ENCODE measurements around the gene CACNG3. TPM values are rescaled to one million over a fixed set of nuclear protein-coding genes. Genes with fewer than 3 reads are reported as not detected.

The CACNG3 gene
- total and polyA plus RNA-seq, 2 of the 4 experiments (the other 2 are of a cell fraction), result not detected

DNA sequence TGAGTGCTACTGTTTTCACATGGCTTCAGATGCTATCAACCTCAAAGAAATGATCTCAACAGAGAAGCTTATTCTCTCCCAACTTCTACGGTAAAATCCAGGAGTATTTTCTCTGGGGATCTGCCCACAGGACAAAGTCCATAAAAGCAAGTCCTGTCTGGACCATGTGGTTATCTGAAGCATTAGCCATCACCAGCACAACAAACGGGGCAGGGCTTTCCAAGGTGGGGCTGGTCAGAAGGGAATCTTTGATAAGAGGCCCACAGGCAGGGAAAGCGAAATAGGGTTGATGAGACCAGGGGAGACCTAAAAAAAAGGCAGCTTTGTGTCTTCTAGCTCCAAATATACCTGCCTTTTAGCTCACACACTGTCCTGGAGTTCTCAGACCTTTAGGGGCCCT, 38.7 kb upstream of the CACNG3 start:
- Histone ChIP-seq H3K79me1 (ENCODE audit: low read depth in 1 of 2, low read length in 2 of 2) (no peaks in the 10 kb centered on the region), H2BK5ac (ENCODE audit: low read depth, low read length, poor library complexity, severe bottlenecking) (no peak overlapping the region), H3K27me3 (ENCODE audit: control insufficient read depth, insufficient read depth, low read length) (no peaks in the 10 kb centered on the region), H4K20me1 (ENCODE audit: insufficient read depth, low read length) (no peaks in the 10 kb centered on the region), H4K91ac (ENCODE audit: insufficient read depth, low read depth, low read length) (no peak overlapping the region), H3K14ac (replicated peaks; ENCODE audit: low read depth, low read length) (no peak overlapping the region), H2BK20ac (ENCODE audit: low read depth, low read length) (no peak overlapping the region), H3K18ac (ENCODE audit: low read depth, low read length) (no peak overlapping the region), H4K8ac (ENCODE audit: low read depth in 2 of 2, low read length in 2 of 2) (no peak overlapping the region), H3K4ac (ENCODE audit: low read depth, low read length) (no peak overlapping the region), H4K5ac (ENCODE audit: low read depth, low read length) (no peak overlapping the region), H3K4me1 (ENCODE audit: control insufficient read depth, insufficient read depth, low read length) (no peaks in the 10 kb centered on the region), H2BK15ac (ENCODE audit: low read depth, low read length) (no peak overlapping the region), H3K23ac (ENCODE audit: low read depth, low read length) (no peak overlapping the region), H2BK120ac (ENCODE audit: low read depth, low read length) (no peak overlapping the region), H3K27ac (ENCODE audit: insufficient read depth, low read length) (no peak overlapping the region), H3K9ac (ENCODE audit: low read depth, low read length) (no peak overlapping the region), H3K4me3 (ENCODE audit: insufficient read depth, low read depth, low read length) (no peak overlapping the region), H3K4me2 (ENCODE audit: low read depth, low read length) (no peak overlapping the region), H2AK5ac (ENCODE audit: low read depth, low read length) (no peak overlapping the region), H2AK9ac (replicated peaks; ENCODE audit: low read depth, low read length, poor library complexity) (no peak overlapping the region), H3K9me1 (ENCODE audit: insufficient read depth, low read length) (no peaks in the 10 kb centered on the region), H3K36me3 (ENCODE audit: control insufficient read depth, insufficient read depth, low read length) (no peaks in the 10 kb centered on the region), H3K56ac (ENCODE audit: extremely low read depth, insufficient read depth, low read length) (no peak overlapping the region), H3K9me3 (ENCODE audit: control insufficient read depth, insufficient read depth, low read length) (no peaks in the 10 kb centered on the region), H2AFZ (replicated peaks; ENCODE audit: low read length, poor library complexity) (no peak overlapping the region)
- in situ Hi-C loops (cut with MboI; ENCODE audit: low sequenced_read_pairs) (no loop called here), dilution Hi-C loops (cut with HindIII; ENCODE audit: low sequenced_read_pairs, unreplicated experiment) (no loop called here), intact Hi-C loops (cut with micrococcal nuclease) (no loop called here)
- ChIA-PET CTCF (no interaction called here), POLR2A (ENCODE audit: unreplicated experiment) (no interaction called here)
- WGBS, 2 experiments (ENCODE audit: extremely low coverage in 2 of 2, insufficient read length in 1 of 2), result no CpG with 5 or more reads among the region's 3 CpGs
- ATAC-seq (ENCODE audit: low read depth) (no peak), DNase-seq (no peak)
- no TSS peak for BruUV-seq (replicated peaks)
- TF ChIP-seq CHD1 (IDR thresholded peaks at IDR 0.05; ENCODE audit: low read depth, low read length), result no peak
- TF ChIP-seq BHLHE40 (IDR thresholded peaks at IDR 0.05; ENCODE audit: low read depth, low read length), result no peak
- no peak for TF ChIP-seq CEBPB (IDR thresholded peaks at IDR 0.05; ENCODE audit: low read depth, low read length)
- TF ChIP-seq FOS (IDR thresholded peaks at IDR 0.05; ENCODE audit: low read depth, low read length), result no peak
- TF ChIP-seq, protein P1, sequence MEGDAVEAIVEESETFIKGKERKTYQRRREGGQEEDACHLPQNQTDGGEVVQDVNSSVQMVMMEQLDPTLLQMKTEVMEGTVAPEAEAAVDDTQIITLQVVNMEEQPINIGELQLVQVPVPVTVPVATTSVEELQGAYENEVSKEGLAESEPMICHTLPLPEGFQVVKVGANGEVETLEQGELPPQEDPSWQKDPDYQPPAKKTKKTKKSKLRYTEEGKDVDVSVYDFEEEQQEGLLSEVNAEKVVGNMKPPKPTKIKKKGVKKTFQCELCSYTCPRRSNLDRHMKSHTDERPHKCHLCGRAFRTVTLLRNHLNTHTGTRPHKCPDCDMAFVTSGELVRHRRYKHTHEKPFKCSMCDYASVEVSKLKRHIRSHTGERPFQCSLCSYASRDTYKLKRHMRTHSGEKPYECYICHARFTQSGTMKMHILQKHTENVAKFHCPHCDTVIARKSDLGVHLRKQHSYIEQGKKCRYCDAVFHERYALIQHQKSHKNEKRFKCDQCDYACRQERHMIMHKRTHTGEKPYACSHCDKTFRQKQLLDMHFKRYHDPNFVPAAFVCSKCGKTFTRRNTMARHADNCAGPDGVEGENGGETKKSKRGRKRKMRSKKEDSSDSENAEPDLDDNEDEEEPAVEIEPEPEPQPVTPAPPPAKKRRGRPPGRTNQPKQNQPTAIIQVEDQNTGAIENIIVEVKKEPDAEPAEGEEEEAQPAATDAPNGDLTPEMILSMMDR (conservative IDR thresholded peaks at IDR 0.05; ENCODE audit: low read depth, low read length), result no peak
- no peak for TF ChIP-seq NFE2L2 (IDR thresholded peaks at IDR 0.05; ENCODE audit: low read depth, low read length)
- TF ChIP-seq, protein P2, sequence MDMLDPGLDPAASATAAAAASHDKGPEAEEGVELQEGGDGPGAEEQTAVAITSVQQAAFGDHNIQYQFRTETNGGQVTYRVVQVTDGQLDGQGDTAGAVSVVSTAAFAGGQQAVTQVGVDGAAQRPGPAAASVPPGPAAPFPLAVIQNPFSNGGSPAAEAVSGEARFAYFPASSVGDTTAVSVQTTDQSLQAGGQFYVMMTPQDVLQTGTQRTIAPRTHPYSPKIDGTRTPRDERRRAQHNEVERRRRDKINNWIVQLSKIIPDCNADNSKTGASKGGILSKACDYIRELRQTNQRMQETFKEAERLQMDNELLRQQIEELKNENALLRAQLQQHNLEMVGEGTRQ (IDR thresholded peaks at IDR 0.05; ENCODE audit: low read depth, low read length), result no peak
- no peak for TF ChIP-seq MXI1 (IDR thresholded peaks at IDR 0.05; ENCODE audit: borderline replicate concordance, low read depth, low read length)
- TF ChIP-seq MAFK (IDR thresholded peaks at IDR 0.05; ENCODE audit: low read depth, low read length), result no peak
- no peak for TF ChIP-seq RFX5 (IDR thresholded peaks at IDR 0.05; ENCODE audit: low read depth, low read length)
- TF ChIP-seq RAD21 (IDR thresholded peaks at IDR 0.05; ENCODE audit: low read length), result no peak
- no peak for TF ChIP-seq RCOR1 (IDR thresholded peaks at IDR 0.05; ENCODE audit: insufficient replicate concordance, low read length)
- no peak for TF ChIP-seq POLR2A (IDR thresholded peaks at IDR 0.05; ENCODE audit: low read depth, low read length)
- TF ChIP-seq SMC3 (IDR thresholded peaks at IDR 0.05; ENCODE audit: low read depth, low read length), result no peak
- TF ChIP-seq ELK1 (IDR thresholded peaks at IDR 0.05; ENCODE audit: borderline replicate concordance, low read depth, low read length), result no peak
- TF ChIP-seq MAZ (IDR thresholded peaks at IDR 0.05; ENCODE audit: borderline replicate concordance, low read depth, low read length), result no peak
